A549 treated with AZD2906 at 1 μM for 4 hours (cell line): Measurements from ENCODE around the gene CTAGE1. TPM values are rescaled to one million over a fixed set of nuclear protein-coding genes. Genes with fewer than 3 reads are reported as not detected.

Source experiments
- total RNA-seq: library from RNA; stranded (reverse); fragments of 200-300 nt; extraction: Qiagen RNA extraction; gene quantifications from 5 replicates; pipeline ENCODE4 v1.2.3, GENCODE V29; 2022

CTAGE1 gene, protein sequence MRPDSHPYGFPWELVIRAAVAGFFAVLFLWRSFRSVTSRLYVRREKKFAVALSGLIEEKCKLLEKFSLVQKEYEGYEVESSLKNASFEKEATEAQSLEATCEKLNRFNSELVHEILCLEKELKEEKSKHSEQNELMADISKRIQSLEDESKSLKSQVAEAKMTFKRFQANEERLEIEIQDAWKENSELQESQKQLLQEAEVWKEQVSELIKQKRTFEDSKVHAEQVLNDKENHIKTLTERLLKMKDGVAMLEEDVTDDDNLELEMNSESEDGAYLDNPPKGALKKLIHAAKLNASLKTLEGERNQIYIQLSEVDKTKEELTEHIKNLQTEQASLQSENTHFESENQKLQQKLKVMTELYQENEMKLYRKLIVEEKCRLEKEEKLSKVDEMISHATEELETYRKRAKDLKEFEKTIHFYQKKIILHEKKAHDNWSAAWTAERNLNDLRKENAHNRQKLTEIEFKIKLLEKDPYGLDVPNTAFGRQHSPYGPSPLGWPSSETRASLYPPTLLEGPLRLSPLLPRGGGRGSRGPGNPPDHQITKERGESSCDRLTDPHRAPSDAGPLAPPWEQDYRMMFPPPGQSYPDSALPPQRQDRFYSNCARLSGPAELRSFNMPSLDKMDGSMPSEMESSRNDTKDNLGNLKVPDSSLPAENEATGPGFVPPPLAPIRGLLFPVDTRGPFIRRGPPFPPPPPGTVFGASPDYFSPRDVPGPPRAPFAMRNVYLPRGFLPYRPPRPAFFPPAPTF
- not detected in 5 replicates for total RNA-seq

DNA sequence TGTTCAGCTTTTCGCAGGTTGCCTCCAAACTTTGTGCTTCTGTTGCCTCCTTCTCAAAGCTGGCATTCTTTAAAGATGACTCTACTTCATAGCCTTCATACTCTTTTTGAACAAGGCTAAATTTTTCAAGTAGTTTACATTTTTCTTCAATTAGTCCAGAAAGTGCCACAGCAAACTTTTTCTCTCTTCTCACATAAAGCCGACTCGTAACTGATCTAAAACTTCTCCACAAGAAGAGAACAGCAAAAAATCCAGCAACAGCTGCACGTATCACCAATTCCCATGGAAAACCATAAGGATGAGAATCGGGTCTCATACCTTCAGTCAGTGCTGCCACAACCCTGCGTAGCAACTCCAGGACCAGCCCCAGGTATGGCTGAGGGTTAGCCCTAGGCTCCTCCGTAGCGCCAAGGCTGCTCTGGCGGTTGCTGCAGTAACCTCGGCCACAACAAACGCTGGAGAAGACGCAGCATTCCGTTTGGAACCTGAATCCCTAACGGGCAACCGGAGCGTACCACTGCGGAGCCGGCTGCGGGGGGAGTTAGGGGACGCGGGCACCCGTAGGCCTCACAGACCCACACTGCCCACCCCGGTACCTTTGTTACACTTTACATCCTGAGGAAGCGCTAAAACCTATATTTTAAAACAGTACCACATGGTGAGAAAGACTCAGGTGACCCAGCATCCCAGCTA is at the start of gene CTAGE1:
CTAGE1 (minus strand) TSS at position 420 of the 693 bp plus-strand sequence; CDS start at position 316, 104 bp downstream.

Other genes with a start within 250 kb of the CTAGE1 start
- 1.3 to 1.9 TPM (median 1.8 TPM) in 5 replicates for gene GATA6, start 248.3 kb downstream of the CTAGE1 start, total RNA-seq